ENCODE data around the gene ZPLD1.

DNA sequence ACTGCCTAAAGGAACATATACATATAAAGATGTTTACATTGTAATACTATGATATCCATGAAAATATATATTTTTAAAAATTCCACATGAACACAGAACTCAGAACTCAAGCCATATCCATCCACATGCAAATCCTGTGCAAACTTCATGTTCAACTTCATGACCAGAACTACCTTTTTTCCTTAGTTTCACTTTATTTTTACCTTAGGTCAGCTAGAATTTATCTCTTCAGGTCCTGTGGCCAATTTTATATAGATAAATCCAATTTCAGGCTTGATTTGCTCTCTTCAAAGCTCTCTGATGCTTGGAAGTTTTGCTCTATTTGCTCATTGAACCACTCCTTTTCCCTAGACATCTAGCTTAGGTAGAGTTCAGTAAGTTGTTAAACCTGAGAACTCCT, 38.8 kb downstream of the ZPLD1 start:
- TF ChIP-seq, protein P1, sequence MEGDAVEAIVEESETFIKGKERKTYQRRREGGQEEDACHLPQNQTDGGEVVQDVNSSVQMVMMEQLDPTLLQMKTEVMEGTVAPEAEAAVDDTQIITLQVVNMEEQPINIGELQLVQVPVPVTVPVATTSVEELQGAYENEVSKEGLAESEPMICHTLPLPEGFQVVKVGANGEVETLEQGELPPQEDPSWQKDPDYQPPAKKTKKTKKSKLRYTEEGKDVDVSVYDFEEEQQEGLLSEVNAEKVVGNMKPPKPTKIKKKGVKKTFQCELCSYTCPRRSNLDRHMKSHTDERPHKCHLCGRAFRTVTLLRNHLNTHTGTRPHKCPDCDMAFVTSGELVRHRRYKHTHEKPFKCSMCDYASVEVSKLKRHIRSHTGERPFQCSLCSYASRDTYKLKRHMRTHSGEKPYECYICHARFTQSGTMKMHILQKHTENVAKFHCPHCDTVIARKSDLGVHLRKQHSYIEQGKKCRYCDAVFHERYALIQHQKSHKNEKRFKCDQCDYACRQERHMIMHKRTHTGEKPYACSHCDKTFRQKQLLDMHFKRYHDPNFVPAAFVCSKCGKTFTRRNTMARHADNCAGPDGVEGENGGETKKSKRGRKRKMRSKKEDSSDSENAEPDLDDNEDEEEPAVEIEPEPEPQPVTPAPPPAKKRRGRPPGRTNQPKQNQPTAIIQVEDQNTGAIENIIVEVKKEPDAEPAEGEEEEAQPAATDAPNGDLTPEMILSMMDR (IDR thresholded peaks at IDR 0.05) = no peak
- TF ChIP-seq ZFX (IDR thresholded peaks at IDR 0.05; ENCODE audit: borderline replicate concordance) = no peak
